Mucosa of rectum (tissue), 2 donors: ENCODE measurements around the gene TAS2R9.
"Not testable (repeated sequence)": the region's sequence is repeated elsewhere in the genome, so short reads cannot be mapped to it uniquely, and the experiment has no call there.

Experiments used
- H3K27ac ChIP-seq, 2 donors: one replicate each; pipeline ENCODE4 v1.7.0; 2013; ENCODE audit warnings: inconsistent platforms in 2 of 2, low read depth in 2 of 2, low read length in 2 of 2
- H3K27me3 ChIP-seq, 2 donors: one replicate each; pipeline ENCODE4 v1.7.0; 2013; ENCODE audit warnings: low read length in 2 of 2; ENCODE audit not compliant: control insufficient read depth in 2 of 2, insufficient read depth in 2 of 2
- H3K36me3 ChIP-seq, 2 donors: one replicate each; pipeline ENCODE4 v1.7.0; 2013; ENCODE audit warnings: low read length in 2 of 2; ENCODE audit not compliant: control insufficient read depth in 2 of 2, insufficient read depth in 2 of 2
- H3K4me1 ChIP-seq, 2 donors: one replicate each; pipeline ENCODE4 v1.7.0; 2013; ENCODE audit warnings: low read length in 2 of 2, mild to moderate bottlenecking in 1 of 2; ENCODE audit not compliant: control insufficient read depth in 2 of 2, insufficient read depth in 2 of 2
- H3K4me3 ChIP-seq, 2 donors: one replicate each; pipeline ENCODE4 v1.7.0; 2013; ENCODE audit warnings: low read length in 2 of 2
- H3K9ac ChIP-seq, 2 donors: one replicate each; pipeline ENCODE4 v1.7.0; 2013; ENCODE audit warnings: low read length in 2 of 2, low read depth in 1 of 2, mild to moderate bottlenecking in 1 of 2
- H3K9me3 ChIP-seq, 2 donors: one replicate each; pipeline ENCODE4 v1.7.0; 2013; ENCODE audit warnings: low read length in 2 of 2; ENCODE audit not compliant: control insufficient read depth in 2 of 2
- donor health status: healthy.
- donor health status: Normal muscosa, but diverticular disease.

Gene TAS2R9

DNA sequence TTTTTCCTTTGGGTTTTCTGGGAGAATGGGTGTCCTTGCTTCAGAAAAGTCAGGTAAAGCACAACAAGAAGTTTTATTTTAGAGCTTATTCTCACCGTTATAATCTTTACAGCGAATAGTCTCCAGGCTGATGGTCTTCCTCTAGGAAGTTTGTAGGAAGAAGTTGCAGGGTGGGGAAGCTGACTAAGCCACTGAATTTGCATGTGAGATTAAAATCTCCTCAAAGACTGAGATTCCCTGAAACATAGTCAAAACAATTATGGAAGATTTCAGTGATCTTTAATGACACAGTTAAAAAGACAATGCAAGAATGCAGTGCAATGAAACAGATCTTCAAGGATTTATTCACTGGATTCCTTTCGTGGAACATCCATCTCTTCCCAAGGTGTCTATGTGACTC is 15.0 kb upstream of the TAS2R9 start:
- Histone ChIP-seq H3K9me3 (no peaks in the 10 kb centered on the region), H3K4me3 (no peak overlapping the region), H3K4me1 (no peaks in the 10 kb centered on the region), H3K9ac (no peak overlapping the region), H3K36me3 (no peaks in the 10 kb centered on the region), H3K27me3 (no peaks in the 10 kb centered on the region), H3K27ac (no peak overlapping the region)

DNA sequence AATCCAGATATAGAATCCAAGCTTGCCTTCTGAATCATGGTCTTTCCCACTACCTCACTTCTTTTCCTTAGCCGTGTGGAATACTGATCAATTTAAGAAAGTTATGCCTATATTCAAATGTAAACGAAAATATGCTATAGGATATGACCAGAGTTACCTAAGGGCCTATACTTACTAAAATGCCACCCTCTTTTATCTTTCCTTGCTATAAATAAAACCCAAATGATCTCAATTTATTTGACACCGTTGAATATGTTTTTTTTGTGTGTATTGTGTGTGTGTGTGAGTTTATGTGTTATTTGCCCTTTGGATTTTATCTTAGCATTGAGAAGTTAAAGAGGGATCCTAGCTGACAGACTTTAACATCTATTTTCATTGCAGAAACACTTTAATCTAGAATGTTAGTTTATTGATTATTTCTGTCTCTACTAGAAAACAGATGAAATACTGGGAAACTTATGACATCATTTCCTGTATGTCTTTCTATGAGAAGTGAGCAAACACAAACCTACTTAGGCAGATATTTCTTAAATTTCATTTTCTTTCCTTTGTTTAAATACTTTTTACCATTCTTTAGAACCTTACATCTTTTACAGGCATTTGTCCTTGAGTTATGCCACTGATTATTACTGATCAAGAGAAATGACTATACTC is 2.0 kb upstream of the TAS2R9 start:
- Histone ChIP-seq H3K36me3 (no peaks in the 10 kb centered on the region), H3K9me3 (no peaks in the 10 kb centered on the region), H3K27me3 (no peaks in the 10 kb centered on the region), H3K27ac (no peak overlapping the region), H3K9ac (no peak overlapping the region), H3K4me3 (no peak overlapping the region), H3K4me1 (no peaks in the 10 kb centered on the region)

DNA sequence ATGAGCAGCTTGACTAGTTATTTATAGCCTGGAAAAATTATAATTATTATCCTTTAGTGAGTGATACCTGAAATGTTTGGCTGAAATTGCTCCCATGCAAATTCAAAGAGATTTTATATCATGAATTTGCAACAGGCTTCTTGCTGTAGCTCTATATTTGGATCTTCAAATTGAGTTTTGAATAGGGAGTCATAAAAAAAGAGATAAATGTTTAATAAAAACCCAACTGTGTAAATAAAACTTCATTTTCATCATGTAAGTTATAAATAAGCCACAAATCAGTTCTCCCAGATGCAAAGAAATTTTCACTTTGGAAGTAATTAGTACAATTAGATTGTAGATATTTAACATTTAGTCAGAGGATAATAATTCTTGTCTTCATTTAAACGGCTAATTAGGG is 2.8 kb downstream of the TAS2R9 start, which contains the start of gene TAS2R8:
TAS2R8 (minus strand) TSS at position 101 of the 400 bp plus-strand sequence. CDS start 306 bp downstream, outside the sequence.
- H3K27me3 ChIP-seq: no peaks in the 10 kb centered on the region
- H3K9me3 ChIP-seq: no peaks in the 10 kb centered on the region
- H3K27ac ChIP-seq: no peak within 1 kb of the TSS
- no peak within 1 kb of the TSS for H3K4me3 ChIP-seq
- H3K36me3 ChIP-seq: no peaks in the 10 kb centered on the region
- H3K4me1 ChIP-seq: no peaks in the 10 kb centered on the region
- no peak within 1 kb of the TSS for H3K9ac ChIP-seq

DNA sequence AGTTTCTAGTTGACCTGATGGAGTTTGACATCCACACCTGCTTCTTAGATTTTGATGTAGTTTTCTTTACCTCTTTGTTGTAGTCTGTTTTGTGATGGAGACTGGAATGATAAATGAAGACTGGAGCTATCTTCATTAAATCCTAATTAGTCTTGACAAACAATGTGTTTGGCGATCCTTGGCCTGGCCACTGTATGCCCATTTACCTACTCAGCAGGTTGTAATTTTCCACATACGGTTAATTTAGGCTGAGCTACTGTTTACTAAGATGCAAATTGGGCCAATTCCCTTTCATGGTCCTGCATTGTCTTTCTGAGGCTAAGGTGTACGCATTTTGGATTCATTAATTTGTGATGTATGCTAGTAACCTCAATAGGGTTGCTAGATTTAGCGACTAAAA is 7.4 kb downstream of the TAS2R9 start, which contains the start of gene TAS2R7:
TAS2R7 (minus strand) TSS at position 41 of the 400 bp plus-strand sequence. CDS start 57 bp downstream, outside the sequence.
- H3K4me3 ChIP-seq: no peak within 1 kb of the TSS
- no peak within 1 kb of the TSS for H3K9ac ChIP-seq
- no peaks in the 10 kb centered on the region for H3K9me3 ChIP-seq
- no peaks in the 10 kb centered on the region for H3K36me3 ChIP-seq
- H3K4me1 ChIP-seq: no peaks in the 10 kb centered on the region
- no peak within 1 kb of the TSS for H3K27ac ChIP-seq
- no peaks in the 10 kb centered on the region for H3K27me3 ChIP-seq

DNA sequence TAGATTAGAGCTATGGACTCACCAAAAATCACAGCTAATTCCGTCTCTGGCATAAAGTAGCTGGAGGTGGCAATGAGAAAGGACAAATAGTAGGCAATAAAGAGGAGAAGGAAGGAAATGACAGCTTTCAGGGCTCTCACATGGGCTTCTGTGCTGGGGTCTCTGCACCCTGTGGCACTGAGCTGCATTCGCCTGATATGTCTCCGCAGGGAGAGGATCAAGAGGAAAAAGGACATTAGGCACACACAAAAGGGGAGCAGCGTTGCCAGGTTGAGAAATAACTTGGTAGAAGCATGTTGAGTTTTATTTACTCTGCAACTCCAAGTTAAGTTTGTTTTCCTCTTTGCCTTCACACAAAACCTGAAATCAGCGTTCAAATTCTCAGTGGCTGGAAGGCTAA is 8.2 kb downstream of the TAS2R9 start:
- Histone ChIP-seq H3K36me3 (no peaks in the 10 kb centered on the region), H3K4me1 (no peaks in the 10 kb centered on the region), H3K27me3 (no peaks in the 10 kb centered on the region), H3K9me3 (no peaks in the 10 kb centered on the region), H3K4me3 (no peak overlapping the region), H3K9ac (no peak overlapping the region), H3K27ac (no peak overlapping the region)

DNA sequence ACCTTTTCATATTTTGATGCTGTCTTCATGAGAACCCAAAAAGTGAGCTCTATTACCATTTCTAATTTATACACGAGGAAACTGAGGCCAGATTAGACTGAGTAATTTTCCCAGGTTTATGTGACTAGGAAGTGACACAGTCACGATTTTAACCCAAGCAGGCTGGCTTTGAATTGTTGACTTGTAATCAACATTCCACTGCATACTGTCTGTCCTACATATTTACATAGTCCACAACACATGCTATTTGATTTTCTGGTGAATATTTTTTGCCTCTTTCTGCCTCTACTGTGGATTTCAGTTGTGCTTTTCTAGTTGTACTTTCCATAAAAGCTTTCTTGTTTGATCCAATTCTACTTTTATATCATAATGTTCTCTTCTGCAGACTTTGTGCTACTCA is 15.7 kb downstream of the TAS2R9 start:
- Histone ChIP-seq H3K4me1 (no peaks in the 10 kb centered on the region), H3K27ac (no peak overlapping the region), H3K27me3 (no peaks in the 10 kb centered on the region), H3K4me3 (no peak overlapping the region), H3K36me3 (no peaks in the 10 kb centered on the region), H3K9me3 (no peaks in the 10 kb centered on the region), H3K9ac (no peak overlapping the region)

DNA sequence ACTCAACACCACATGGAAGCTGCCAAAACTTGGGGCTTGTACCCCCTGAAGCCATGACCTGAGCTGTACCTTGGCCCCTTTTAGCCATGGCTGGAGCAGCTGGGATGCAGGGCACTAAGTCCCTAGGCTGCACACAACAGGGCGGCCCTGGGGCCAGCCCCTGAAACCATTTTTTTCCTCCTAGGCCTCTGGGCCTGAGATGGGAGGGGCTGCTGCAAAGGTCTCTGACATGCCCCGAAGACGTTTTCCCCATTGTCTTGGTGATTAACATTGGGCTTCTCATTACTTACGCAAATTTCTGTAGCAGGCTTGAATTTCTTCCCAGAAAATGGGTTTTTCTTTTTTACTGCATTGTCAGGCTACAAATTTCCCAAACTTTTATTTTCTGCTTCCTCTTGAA is 18.2 kb downstream of the TAS2R9 start:
- not testable (repeated sequence) for H3K9me3 ChIP-seq, H3K36me3 ChIP-seq, H3K9ac ChIP-seq, H3K4me3 ChIP-seq, H3K27ac ChIP-seq, H3K27me3 ChIP-seq, H3K4me1 ChIP-seq

DNA sequence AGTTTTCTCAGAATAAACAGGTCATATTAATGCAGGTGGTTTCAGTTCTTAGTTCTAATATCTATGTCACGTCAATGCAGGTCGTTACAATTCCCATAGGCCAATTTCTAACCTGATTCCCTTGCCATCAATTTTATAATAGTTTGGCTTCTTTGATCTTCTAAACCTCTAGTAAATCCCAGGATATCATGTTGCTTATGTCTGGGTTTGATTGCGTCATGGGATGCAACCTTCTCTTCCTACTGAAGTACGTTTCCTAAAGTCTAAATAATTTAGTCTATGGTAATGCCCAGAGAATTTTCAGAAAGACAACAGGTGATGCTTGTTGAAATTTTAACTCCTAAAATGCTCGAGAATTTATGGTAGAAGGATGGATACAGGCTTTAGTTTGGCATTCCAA is 26.7 kb downstream of the TAS2R9 start:
- no peaks in the 10 kb centered on the region for H3K4me1 ChIP-seq
- H3K4me3 ChIP-seq: no peak overlapping the region
- no peaks in the 10 kb centered on the region for H3K9me3 ChIP-seq
- peaks cover 0 to 2% of the 10 kb centered on the region in 2 donors for H3K27me3 ChIP-seq
- H3K27ac ChIP-seq: no peak overlapping the region
- H3K9ac ChIP-seq: no peak overlapping the region
- H3K36me3 ChIP-seq: no peaks in the 10 kb centered on the region

DNA sequence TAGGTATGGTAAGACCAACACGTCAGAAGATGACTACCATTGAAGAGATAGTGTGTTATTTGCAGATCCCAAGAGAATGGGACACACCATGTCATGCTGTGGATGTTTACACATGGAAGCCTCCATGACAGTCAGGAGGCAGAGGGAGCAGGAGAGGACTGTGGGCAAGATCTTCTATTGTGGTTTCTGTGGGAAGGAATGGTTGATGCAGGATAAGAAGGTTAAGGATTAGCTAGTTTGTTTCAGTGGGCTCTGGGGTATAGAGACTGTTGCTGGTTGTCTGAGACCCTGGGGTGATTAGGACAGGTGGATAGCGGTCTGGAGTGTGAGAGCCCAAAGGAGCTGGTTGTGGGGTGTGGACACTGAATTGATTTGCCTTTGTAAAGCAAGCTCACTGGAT is 30.9 kb downstream of the TAS2R9 start:
- peaks cover 0 to 2% of the 10 kb centered on the region in 2 donors for H3K27me3 ChIP-seq
- no peaks in the 10 kb centered on the region for H3K9me3 ChIP-seq
- H3K27ac ChIP-seq: no peak overlapping the region
- no peak overlapping the region for H3K4me3 ChIP-seq
- no peaks in the 10 kb centered on the region for H3K36me3 ChIP-seq
- no peaks in the 10 kb centered on the region for H3K4me1 ChIP-seq
- no peak overlapping the region for H3K9ac ChIP-seq

DNA sequence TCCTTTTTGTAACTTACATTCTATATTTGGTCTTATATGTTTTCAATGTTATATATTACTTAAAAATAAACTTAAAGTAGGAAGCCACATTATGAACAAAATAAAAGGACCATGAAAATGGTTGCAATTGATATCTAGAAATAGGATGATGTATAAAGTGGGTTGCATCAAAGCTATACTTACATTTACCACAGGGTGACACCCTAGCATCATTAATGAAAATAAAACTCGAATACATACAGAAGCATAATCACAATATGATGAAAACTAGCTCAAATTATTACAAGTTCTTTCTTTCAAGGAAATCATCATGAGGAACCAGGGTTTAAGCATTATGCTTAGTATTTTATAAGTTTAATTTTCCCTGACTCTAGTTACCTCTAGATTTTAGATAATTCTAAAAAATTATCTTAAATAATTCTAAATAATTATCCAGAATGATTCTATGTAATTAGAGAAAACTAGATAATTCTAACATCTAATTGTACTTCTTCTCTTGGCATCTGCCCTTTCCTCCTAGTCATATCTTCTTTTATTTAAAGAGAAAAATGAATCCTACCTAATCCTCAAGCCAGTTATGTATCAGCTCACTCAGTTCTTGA is 38.7 kb downstream of the TAS2R9 start:
- Histone ChIP-seq H3K9ac (no peak overlapping the region), H3K4me3 (no peak overlapping the region), H3K36me3 (no peaks in the 10 kb centered on the region), H3K27me3 (peaks cover 0 to 12% of the 10 kb centered on the region in 2 donors), H3K9me3 (no peaks in the 10 kb centered on the region), H3K4me1 (no peaks in the 10 kb centered on the region), H3K27ac (no peak overlapping the region)
